HG02623 (cell line): ENCODE results near the gene JAKMIP1.

Experiments used
- ATAC-seq: cut with Tn5 transposase; IDR thresholded peaks from one replicate; pipeline ENCODE4 v1.9.1; 2021; ENCODE audit warnings: moderate library complexity; ENCODE audit not compliant: unreplicated experiment

The JAKMIP1 gene

DNA sequence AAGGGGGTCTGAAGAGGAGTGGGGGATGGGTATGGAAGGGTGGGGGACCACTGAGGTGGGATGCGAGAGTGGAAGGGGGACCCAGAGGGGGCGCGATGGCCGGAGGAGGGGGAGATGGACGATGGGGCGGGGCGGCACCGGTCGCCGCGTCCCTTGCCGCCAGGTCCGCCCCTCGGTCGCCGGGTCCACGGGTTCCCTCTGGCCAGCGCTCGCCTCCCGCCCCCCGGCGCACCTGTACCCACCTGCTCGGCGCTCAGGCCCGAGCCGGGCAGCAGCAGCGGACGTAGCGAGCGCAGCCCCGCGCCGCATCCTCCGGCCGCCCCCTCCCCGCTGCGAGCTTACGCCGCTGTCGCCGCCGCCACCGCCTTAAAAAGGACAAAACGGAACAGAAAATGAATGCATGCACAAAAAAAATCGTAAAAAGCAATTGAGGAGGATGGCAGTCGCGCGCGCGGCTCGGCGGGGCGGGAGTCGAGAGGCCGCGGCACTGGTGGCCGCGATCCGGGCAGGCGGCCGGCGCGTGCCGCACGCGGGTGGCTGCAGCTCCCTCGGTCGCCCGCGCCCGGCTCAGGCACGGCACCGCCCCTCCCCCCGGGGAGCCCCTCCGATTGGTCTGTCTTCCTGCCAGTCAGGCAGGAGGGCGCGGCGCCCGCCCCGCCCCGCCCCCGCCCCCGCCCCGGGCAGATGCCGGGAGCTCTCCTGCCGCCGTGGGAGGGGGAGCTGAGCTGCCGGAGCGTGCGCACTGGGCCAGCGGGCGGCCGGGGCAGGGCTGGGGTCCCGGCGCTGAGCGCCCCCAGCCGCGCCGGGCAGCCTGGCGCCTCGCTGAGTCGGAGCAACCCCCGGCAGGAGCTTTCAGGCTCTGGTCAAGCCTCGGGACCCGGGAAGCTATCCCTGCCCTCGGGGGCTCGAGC, at the start of gene JAKMIP1:
Gene JAKMIP1, minus strand, starts transcription at position 539 of the 911 bp plus-strand sequence. CDS start 87,699 bp downstream, outside the sequence.
- peak; percentile 67 for ATAC-seq

DNA sequence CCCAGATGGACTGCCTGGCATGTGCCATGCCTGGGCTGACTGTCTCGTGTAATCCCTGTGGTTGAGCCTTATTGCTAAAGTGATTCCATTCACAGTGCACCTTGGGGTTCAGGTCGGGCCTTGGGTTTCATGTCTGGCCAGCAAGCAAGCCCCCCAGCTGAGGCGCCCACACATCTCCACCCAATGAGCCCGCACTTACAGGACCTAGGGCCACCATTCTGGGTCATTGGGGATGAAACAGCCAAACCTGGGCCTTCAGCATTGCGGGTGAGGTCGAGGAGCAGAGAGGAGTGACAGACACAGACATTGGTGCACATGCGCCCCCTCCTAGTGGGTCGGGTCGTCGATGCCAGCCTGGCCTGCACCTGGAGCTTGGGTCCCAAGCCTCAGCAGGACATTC, 48.0 kb upstream of the JAKMIP1 start:
- no peak for ATAC-seq

DNA sequence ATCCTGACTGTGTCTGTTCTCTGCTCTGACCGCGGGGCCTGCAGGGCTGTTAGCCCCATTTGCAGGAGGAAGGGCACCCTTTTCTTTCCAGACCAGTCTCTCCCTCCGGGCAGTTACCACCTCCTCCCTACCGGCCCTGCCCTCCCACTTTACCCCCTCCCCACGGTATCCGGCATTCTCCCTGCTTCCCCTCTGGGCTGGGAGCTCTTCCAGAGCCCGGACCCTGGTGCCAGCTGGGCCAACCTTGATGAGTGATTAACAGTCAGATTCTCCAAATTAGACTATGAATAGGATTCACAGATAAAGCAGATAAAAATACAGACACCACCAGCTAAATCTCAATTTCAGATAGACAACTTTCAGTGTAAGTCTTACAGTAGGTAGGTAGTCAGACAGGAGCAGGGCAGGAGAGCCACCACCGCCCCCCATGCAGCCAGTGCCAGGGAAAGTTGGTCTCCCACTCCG, 45.9 kb upstream of the JAKMIP1 start:
- ATAC-seq, result no peak

DNA sequence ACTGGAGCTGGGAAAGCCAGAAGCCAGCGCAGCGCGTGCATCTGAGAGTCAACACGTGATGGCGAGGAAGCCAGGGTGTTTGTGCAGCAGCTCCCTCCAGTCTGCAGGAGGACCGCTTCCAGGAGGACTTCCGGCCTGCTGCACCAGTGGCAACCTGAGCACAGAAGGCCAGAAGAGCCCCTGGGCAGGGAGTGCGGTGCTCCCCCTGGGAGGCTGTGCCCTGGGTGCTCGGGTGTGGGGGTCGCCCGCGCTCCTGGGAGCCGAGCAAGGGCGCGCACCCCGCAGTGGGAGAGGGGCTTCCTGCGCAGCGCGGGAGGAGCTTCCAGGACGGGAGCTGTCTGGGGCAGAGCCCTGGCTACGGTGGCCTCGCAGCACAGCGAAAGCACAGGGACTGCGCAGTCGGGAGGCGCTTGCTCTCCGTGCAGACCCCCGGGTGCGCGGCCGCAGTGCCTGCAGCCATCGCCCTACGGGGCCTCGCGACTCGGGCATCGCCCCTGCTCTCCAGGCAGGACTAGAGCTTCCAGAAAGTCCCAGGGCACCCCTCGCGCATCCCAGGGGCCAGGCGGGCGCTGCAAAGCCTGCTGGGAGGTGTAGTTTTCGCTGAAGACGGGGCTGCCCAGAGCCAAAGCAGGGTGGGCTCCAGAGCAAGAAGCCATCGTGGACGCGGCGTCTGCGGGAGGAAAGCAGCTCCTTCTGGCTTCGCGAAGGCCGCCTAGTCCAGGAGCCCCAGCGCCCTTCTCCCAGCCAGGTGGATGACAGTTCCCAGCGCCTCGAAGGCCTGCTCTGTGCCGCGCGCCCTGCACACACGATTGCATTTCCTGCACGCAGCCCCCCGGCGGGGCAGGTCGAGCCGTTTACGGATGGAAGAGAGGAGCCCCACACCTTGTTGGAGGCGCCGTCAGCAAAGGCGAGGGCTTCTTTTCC, 45.2 kb upstream of the JAKMIP1 start:
- no peak for ATAC-seq

DNA sequence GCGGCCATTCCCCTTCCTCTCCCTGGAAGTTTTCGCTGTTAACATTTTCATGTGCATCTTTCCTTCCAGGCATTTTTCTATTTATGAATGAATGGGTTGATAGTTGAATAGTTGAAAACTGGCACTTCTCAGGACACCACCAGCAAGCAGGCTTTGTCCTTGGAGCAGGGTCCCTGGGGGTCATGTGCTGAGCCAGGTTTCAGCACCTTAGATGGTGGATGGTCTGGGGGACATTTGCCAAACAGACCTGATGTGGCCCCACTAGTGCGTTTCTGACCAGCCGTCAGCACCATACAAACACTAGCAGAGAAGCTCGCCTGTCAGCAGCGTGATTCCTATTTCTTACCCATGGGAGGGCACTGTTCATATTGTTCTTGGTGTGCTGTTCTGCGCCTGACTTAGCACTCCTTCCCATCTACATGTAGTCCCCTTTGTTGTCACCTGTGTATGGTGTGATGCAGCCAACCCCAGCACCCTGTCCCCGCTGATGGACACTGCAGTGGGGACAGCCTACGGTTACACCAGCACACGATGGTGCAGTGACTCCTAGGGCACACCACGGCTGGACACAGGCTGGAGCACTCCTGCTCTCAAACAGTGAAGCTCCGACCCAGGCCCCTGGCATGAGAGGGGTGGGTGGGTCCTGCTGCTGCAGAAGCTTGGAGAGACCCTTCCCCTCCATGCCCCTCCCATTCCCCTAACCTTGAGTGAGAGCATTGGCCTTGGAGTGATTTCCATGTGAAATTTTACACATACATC, 42.1 kb upstream of the JAKMIP1 start:
- ATAC-seq, result no peak

DNA sequence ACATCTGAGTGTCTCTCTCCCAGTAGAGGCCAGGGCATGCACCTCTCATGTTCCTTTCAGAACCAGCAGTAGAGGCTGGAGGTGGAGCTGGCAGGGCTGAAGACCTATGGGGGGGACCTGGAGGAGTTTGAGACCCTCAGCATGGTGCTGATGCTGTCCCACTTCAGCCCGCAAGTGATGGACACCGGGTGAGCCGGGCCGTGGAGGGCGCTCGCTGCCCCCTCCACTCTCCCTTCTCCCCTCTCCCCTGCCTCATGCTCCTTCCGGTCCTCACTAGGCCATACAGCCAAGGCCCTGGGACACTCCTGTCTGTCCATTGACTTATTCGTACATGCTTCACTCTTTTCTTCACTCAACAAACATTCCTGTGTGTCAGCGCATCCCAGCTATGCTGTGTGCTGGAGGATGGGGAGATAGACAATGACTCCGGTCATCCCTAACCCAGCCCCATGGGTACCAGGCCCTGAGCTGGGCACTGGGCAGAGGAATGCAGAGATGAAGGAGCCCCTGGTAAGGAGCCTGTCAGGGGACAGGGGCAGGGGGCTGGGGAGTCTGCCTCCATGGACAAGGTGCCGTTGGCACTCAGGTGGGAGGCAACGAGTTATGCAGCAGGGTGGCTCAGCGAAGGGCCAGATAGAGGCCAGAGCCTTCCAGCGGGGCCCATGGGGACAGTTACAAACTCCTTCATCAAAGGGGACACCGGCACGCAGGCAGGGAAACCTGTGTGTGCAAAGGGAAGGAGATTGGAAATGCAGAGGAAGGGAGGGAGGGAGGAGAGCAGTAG, 40.9 kb upstream of the JAKMIP1 start:
- no peak for ATAC-seq

DNA sequence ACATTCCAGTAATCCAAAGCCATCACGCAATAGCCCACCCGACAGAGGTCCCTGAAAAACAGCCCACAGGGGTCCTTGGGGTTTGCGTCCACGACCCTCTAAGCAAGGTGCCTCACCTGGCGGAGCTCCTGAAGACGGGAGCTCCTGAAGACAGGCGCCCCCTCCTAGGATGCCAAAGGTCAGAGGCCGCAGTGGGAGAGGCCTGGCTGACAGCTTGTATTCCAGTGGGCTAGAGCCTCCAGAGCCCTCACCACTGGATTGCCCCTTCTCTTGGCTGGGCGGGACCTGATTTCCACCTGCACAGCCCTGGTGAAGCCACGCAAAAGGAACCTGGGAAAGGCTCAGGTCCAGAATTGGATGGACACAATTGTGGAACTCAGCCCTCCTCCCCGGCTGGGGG, 39.6 kb upstream of the JAKMIP1 start:
- no peak for ATAC-seq

DNA sequence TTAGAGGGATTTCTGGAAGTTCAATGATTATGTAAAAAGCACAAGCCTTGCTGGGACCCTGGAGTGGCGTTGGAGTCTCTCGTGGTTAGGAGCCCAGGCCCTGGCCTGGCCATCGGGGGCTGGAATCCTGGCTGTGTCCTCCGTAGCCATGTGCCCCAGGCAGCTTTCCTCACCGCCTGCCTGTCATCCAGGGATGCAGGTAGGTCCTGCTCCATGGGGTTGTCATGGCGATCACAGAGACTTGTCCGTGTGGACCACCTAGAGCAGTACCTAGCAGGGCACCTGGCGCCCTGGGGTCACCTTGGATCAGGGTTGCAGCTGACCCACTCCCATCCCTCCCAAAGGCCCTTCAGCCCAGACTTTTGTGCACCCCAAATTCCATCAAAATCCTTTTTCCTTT, 39.1 kb upstream of the JAKMIP1 start:
- ATAC-seq, result no peak

DNA sequence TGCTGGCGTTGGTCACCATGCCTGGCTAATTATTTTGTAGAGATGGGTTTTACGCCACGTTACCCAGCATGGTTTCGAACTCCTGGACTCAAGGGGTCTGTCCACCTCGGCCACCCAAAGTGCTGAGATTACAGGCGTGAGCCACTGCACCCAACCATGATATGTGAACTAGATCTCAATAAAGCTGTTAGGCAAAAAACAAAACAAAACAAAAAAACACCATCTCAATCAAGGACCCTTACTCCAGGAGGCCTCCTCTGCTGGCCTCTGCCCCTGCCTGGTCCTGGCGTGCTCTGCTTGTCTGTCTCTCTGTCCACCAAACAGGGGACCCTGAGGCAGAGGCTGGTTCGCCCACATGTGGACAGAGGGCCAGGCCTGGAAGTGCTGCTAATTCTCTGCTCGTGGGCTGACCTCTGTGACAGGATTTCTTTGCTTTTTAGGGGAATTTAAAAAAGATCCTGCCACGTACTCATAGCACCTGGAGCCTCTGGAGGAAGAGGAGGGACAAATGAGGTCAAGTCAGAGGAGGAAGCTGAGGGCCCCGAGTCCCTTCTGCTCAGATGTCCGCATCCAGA, 36.6 kb upstream of the JAKMIP1 start:
- no peak for ATAC-seq

DNA sequence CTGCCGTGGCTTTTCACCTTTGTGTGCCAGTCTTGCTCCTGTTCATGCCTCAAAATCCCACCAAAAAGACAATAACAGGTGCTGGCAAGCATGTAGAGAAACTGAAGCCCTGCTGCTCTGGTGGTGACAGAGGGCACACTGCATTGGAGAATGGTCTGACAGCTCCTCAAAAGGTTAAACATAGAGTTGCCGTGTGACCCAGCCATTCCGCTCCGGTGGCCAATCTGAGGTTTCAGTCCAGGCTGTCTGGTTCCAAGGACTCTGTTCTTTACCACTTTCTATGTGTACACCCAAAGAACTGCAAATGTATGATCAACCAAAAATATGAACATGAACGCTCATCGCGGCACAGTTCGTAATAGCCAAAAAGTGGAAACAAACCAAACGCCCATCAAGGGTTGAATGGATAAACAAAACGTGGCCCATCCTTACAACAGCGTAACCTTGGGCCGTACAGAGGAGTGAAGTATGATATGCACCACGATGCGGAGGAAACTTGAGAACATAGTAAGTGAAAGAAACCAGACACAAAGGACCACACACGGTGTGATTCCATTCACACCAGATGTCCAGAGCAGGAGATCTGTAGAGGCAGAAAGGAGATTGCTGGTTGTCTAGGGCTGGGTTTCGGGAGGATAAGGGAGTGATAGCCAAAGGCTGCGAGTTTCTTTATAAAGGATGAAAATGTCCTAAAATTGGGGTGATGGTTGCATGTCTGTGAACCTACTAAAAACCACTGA, 35.7 kb upstream of the JAKMIP1 start:
- ATAC-seq, result no peak

DNA sequence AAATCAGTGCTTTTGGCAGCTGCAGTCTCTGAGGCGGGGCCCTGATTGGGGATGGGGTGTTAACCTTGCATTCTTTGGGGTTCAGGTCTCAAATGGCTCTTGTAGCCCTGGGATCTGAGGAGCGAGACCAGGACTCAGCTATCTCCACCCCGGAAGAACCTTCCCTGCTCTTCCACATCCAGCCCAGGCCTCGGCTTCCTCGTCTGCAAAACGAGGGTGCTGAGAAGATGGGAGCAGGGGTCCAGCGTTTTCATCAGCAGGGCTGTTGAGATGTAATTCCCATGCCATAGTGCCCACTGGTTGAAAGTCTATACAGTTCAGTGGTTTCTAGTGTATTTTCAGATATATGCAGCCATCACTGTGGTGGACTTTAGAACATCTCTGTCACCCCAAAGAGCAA, 34.7 kb upstream of the JAKMIP1 start:
- ATAC-seq, result no peak

DNA sequence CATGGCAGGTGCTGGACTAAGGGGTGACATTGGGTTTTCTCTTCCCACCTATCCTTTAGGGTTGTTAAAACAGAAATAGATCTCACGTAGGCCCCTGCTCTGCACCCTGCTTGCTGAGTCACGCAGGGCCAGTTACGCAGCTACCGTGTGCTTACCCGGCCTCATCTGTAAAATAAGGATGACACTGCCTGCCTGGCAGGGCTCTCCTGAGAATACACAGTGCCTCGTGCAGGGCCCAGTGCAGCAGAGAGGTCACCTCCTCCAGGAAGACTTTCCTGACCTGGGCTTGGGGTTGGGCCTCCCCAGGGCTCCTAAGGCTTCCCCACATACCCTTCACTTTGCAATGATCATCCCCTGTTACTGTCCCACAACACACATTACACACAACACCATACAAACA, 33.6 kb upstream of the JAKMIP1 start:
- ATAC-seq, result no peak

DNA sequence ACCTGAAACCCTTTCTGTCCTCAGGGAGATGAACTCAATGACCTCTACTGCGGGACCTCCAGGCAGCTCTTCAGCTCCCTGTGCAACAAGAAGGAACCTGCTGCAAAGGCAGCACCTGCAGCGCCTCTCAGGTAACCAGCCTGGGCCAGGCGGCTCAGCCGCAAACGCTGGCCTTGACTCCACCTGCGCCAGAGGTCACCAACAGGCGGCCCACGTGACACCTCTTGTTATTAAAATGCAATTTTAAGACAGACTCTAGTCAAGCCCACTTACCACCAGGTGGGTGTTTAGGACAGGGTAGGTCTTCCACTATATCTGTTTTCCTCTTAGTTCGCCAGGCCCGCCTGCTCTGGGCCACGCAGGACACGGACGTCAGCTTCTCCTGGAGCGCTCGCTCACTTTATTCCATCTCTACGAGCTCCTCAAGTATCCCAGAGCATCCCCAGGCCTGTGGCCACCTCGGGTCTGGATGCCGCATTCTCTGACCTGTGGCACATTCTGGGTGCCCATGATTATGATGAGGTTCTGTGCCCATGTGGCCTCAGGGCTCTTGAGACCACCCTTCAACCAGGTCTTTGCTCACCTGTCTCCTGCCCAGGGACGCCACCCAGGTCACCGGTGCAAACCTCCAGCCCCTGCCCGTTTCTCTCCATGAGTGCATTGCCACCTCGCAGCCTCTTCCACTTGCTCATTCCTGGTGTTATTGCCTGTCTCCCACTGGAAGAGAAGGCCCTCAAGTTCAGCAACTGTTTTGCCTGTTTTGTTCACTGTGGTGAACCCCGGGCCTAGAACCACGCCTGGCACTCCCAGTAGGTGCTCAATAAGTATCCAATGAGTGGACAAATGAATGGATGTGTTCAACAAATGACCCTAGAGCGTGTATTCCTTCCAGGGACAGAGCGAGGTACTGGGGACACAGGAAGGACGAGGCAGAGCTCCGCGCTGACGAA, 32.8 kb upstream of the JAKMIP1 start:
- ATAC-seq, result no peak

DNA sequence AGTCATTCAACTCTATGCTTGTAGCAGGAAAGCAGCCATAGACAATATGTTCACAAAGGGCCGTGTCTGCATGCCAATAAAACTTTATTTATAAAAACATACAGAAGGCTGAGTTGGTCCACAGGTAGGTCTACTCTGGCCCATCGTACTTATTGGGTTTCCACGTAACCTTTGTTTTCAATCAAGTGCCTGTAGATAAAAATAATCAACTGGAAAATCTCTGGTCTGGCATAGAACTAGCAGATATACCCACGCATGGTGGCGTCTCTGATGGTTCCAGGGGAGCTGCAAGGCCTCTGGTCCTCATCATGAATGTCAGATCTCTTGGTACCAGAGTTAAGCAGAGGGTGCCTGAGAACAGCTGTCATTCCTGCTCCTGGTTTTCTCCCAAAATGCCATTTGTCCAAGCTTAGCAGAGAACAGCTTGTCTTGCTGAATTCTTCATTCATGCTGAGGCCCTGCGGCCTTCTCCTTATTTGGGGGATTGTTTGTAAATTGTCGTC, 31.4 kb upstream of the JAKMIP1 start:
- ATAC-seq, result no peak

DNA sequence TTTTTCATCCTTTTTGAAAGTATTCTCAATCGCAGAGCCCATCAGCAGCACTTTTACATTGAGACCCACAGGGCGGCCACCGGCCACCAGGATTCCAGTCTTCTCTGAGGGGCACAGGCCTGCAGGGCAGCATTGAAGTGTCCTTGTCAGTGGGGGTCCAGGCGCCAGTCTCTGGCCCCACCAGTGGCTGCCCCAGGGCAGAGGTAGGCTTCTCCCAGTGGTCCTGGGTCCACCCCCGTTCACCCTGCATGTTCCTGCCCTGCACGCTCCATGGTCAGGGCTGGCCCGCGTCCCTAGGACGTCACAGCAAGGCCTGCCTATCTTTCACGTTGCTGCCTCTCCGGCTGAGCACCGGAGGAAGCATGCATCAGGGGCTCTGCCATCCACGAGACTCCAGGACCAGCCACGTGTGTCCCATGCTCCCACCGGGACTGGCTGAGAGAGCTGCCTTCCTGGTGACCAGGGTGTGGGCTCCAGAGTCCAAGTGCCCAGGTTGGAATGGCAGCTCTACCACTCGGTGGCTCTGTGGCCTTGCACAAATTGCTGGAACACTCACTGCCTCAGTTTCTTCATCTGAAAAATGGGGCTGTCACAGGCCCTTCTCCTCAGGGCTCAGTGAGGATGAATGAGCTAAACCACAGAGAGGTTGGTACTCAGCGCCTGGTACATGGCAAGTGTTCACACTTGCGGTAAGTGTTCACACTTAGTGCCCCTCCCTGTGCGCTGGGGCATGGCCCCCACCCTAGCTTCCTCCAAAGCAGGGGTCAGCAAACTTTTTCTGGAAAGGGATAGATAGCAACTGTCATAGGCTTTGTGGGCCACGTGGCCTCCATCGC, 30.7 kb upstream of the JAKMIP1 start:
- ATAC-seq, result no peak

DNA sequence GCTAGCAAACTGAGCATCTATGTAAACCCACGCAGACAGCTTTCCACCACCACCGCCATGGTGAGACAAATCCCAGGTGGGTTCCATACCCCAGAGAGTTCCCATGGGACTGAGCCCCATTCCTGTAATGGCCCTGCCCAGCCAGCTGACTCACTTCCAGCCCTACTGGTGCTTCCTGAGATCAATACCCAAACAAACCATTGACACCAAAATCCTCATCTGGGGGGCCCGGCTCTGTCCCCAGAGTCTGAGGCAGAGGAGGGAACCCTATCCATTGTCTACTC, 30.1 kb upstream of the JAKMIP1 start:
- ATAC-seq, result no peak
